ENCODE measurements around the gene ZNF608.

Gene ZNF608

DNA sequence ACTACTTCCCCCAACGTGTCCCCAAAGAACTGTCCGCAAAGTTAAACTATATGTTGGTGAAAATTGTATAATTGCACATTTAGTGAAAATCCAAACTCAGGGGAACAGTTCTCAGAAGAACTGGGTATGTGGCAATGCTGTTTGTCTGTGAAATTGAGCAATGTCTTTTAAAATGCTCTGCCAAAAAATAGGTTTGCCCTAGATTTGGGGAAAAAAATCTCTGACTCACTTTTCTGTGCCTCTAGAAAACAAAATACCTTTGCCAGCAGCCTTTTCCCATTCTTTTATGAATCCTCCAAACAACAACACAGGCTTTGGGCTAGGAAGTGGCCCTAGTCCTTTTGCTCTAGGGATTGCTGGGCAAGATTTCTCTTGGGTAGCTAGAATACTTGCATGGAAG is 37.4 kb upstream of the ZNF608 start:
- H3K4me3 ChIP-seq: no peak overlapping the region
- DNase-seq (ENCODE audit: low spot score): no peak
- H3K27ac ChIP-seq: peak overlapping the region in 1 of 2 donors; percentile 36
- no peak for TF ChIP-seq CTCF (IDR thresholded peaks at IDR 0.05)

- TF ChIP-seq CTCF (IDR thresholded peaks at IDR 0.05): no peak
- peak overlapping the region in 1 of 2 donors; percentile 36 for H3K27ac ChIP-seq
- no peak for DNase-seq (ENCODE audit: low spot score)
- H3K4me3 ChIP-seq: no peak overlapping the region
These were observed 36.8 kb upstream of the ZNF608 start for GRCh38 chr5:124783285-124783684.

DNA sequence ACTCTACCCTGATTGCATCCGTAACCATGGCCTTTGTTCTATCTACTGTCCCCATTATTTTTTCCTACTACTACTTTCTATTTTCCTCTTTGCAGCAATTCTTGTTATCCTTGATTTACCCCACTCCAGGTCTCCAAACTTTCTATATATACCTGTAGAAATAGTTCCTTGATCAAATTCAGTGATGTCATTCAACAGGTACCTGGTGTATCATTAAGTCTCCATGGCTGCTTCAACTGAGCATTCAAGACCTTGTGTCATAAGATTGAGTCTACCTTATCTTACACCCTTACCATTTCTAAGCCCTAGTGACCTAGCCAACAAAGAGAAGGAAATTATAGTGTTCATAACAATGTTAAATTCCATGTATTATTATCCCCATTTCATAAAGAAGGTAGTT is 35.8 kb upstream of the ZNF608 start:
- no peak for TF ChIP-seq CTCF (IDR thresholded peaks at IDR 0.05)
- Histone ChIP-seq H3K27ac (no peak overlapping the region), H3K4me3 (no peak overlapping the region)
- DNase-seq (ENCODE audit: low spot score): no peak

DNA sequence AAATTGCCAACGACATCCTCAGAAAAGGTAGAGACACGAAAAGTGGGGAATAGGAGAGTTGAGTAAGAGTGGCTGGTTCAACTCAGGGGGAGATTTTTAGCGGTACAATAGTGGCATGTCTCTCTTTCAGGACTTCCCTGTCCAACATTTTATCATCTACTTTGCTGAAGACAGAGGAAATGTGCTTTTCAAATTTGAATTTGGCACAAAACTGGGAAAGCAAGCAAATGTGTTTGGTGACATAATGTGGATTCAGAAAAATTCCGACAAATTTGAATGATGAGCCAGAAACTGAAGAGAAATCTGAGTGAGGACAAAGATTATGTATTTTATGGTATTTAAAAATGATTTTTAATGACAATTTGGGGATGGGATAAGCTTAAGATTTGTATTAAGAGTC is 33.6 kb upstream of the ZNF608 start:
- DNase-seq (ENCODE audit: low spot score): no peak
- H3K27ac ChIP-seq: no peak overlapping the region
- H3K4me3 ChIP-seq: no peak overlapping the region
- no peak for TF ChIP-seq CTCF (IDR thresholded peaks at IDR 0.05)

GRCh38 chr5:124773315-124774311 is 27.2 kb upstream of the ZNF608 start:
- no peak overlapping the region for H3K27ac ChIP-seq
- H3K4me3 ChIP-seq: no peak overlapping the region
- TF ChIP-seq CTCF (IDR thresholded peaks at IDR 0.05): no peak
- DNase-seq (ENCODE audit: low spot score): no peak

- TF ChIP-seq CTCF (IDR thresholded peaks at IDR 0.05): no peak
- no peak overlapping the region for H3K27ac ChIP-seq
- H3K4me3 ChIP-seq: no peak overlapping the region
- DNase-seq (ENCODE audit: low spot score): no peak
These were observed 26.2 kb upstream of the ZNF608 start for GRCh38 chr5:124772457-124773200.

Measured in coronary artery (tissue), 2 donors.